ENCODE measurements around the gene MUC4. TPM values are rescaled to one million over a fixed set of nuclear protein-coding genes. Genes with fewer than 3 reads are reported as not detected.
"Not testable (repeated sequence)": the region's sequence is repeated elsewhere in the genome, so short reads cannot be mapped to it uniquely, and the experiment has no call there.

The MUC4 gene
- total and polyA plus RNA-seq, 2 experiments from 2014 or later = 1.3 TPM

- Mint-ChIP-seq H3K27me3 (ENCODE audit: insufficient read depth, low read depth, poor library complexity) (peaks cover 24% of the 10 kb centered on the region), H3K4me1 (peaks cover 64% of the 10 kb centered on the region)
- Histone ChIP-seq H3K4me2 (0 out of 2 replicates have a peak overlapping the region, but pooled peaks have one; percentile 48), H3K27ac (ENCODE audit: low read depth) (peak overlapping the region; percentile 90), H3K4me1 (ENCODE audit: insufficient read depth) (peaks cover 40% of the 10 kb centered on the region)
- not testable (repeated sequence) for H3K36me3 ChIP-seq (ENCODE audit: insufficient read depth); DNase-seq (ENCODE audit: low spot score); H3K27me3 ChIP-seq (ENCODE audit: insufficient read depth); H3K79me2 ChIP-seq (replicated peaks; ENCODE audit: insufficient read depth); H3K36me3 Mint-ChIP-seq (ENCODE audit: low read depth); H4K20me1 ChIP-seq (replicated peaks; ENCODE audit: insufficient read depth); H3K9me2 ChIP-seq (ENCODE audit: insufficient read depth); ATAC-seq; H3K9me3 Mint-ChIP-seq; H3K4me3 Mint-ChIP-seq; H2AFZ ChIP-seq; H3F3A ChIP-seq (replicated peaks; ENCODE audit: low read depth); H3K4me3 ChIP-seq; H3K27ac Mint-ChIP-seq
Measured at GRCh38 chr3:195805588-195805987, 6.1 kb downstream of the MUC4 start.

GRCh38 chr3:195805181-195805580 lies 6.5 kb downstream of the MUC4 start:
- H3K4me1 Mint-ChIP-seq = peaks cover 65% of the 10 kb centered on the region
- DNase-seq (ENCODE audit: low spot score) (no peak), ATAC-seq (no peak)
- TF ChIP-seq ETS1 (IDR thresholded peaks at IDR 0.05) = no peak
- no peak for TF ChIP-seq NANOG (IDR thresholded peaks at IDR 0.05; ENCODE audit: borderline replicate concordance)
- no peak for TF ChIP-seq EZH2phosphoT487 (IDR thresholded peaks at IDR 0.05; ENCODE audit: unreplicated experiment)
- no peak overlapping the region for H3K4me3 Mint-ChIP-seq
- Histone ChIP-seq H3K4me1 (ENCODE audit: insufficient read depth) (peaks cover 36% of the 10 kb centered on the region), H3F3A (replicated peaks; ENCODE audit: low read depth) (0 out of 2 replicates have a peak, but pooled peaks cover 5% of the 10 kb centered on the region), H2AFZ (no peak overlapping the region), H3K27ac (ENCODE audit: low read depth) (peak overlapping the region; percentile 90), H3K9me2 (ENCODE audit: insufficient read depth) (no peaks in the 10 kb centered on the region), H3K27me3 (ENCODE audit: insufficient read depth) (no peaks in the 10 kb centered on the region), H4K20me1 (replicated peaks; ENCODE audit: insufficient read depth) (no peaks in the 10 kb centered on the region), H3K4me3 (no peak overlapping the region), H3K36me3 (ENCODE audit: insufficient read depth) (no peaks in the 10 kb centered on the region), H3K4me2 (0 out of 2 replicates have a peak overlapping the region, but pooled peaks have one; percentile 48), H3K79me2 (replicated peaks; ENCODE audit: insufficient read depth) (no peaks in the 10 kb centered on the region)
- H3K27ac Mint-ChIP-seq = peak overlapping the region; percentile 66; the same call in 1 of the 2 replicates
- H3K27me3 Mint-ChIP-seq (ENCODE audit: insufficient read depth, low read depth, poor library complexity) = peaks cover 24% of the 10 kb centered on the region
- H3K36me3 Mint-ChIP-seq (ENCODE audit: low read depth) = peaks cover 2% of the 10 kb centered on the region; the same call in 2 of the 3 replicates
- no peaks in the 10 kb centered on the region; the same call in 2 of the 3 replicates for H3K9me3 Mint-ChIP-seq

- Histone ChIP-seq H3K36me3 (ENCODE audit: insufficient read depth) (no peaks in the 10 kb centered on the region), H3K27ac (ENCODE audit: low read depth) (no peak overlapping the region), H3K4me1 (ENCODE audit: insufficient read depth) (peaks cover 29% of the 10 kb centered on the region), H3K9me2 (ENCODE audit: insufficient read depth) (no peaks in the 10 kb centered on the region), H4K20me1 (replicated peaks; ENCODE audit: insufficient read depth) (no peaks in the 10 kb centered on the region), H3K4me3 (no peak overlapping the region), H3K4me2 (no peak overlapping the region), H3F3A (replicated peaks; ENCODE audit: low read depth) (0 out of 2 replicates have a peak, but pooled peaks cover 5% of the 10 kb centered on the region), H3K79me2 (replicated peaks; ENCODE audit: insufficient read depth) (no peaks in the 10 kb centered on the region), H3K27me3 (ENCODE audit: insufficient read depth) (no peaks in the 10 kb centered on the region), H2AFZ (no peak overlapping the region)
- Mint-ChIP-seq H3K27ac (no peak overlapping the region), H3K4me3 (no peak overlapping the region), H3K36me3 (ENCODE audit: low read depth) (peaks cover 2% of the 10 kb centered on the region; the same call in 2 of the 3 replicates), H3K4me1 (peaks cover 56% of the 10 kb centered on the region), H3K27me3 (ENCODE audit: insufficient read depth, low read depth, poor library complexity) (peaks cover 24% of the 10 kb centered on the region), H3K9me3 (no peaks in the 10 kb centered on the region; the same call in 2 of the 3 replicates)
- no peak for ATAC-seq
- no peak for DNase-seq (ENCODE audit: low spot score)
- TF ChIP-seq CREB1 (CRISPR knock-in tag; IDR thresholded peaks at IDR 0.05; ENCODE audit: low read depth) (no peak), CTCF (conservative IDR thresholded peaks at IDR 0.05; ENCODE audit: low read depth in 2 of 2) (no peak), EZH2 (IDR thresholded peaks at IDR 0.05; ENCODE audit: low read depth, unreplicated experiment) (no peak), ZNF331 (CRISPR knock-in tag; IDR thresholded peaks at IDR 0.05; ENCODE audit: low read depth) (no peak), POLR2AphosphoS5 (IDR thresholded peaks at IDR 0.05; ENCODE audit: low read depth) (no peak), REST (IDR thresholded peaks at IDR 0.05; ENCODE audit: unreplicated experiment) (no peak), ETS1 (IDR thresholded peaks at IDR 0.05) (no peak), NANOG (IDR thresholded peaks at IDR 0.05; ENCODE audit: borderline replicate concordance) (no peak)
Measured at GRCh38 chr3:195803289-195803908, 8.3 kb downstream of the MUC4 start.
